ENCODE data around the gene PLEKHA5. TPM values are rescaled to one million over a fixed set of nuclear protein-coding genes. Genes with fewer than 3 reads are reported as not detected.
"Not testable (repeated sequence)": the region's sequence is repeated elsewhere in the genome, so short reads cannot be mapped to it uniquely, and the experiment has no call there.

The PLEKHA5 gene
- total RNA-seq, 2 donors from 2014 or later: 24.4 to 41.7 TPM

GRCh38 chr12:19088606-19089005 is 40.9 kb upstream of the PLEKHA5 start:
- no peak overlapping the region for H3K27ac ChIP-seq
- H3K27me3 ChIP-seq (replicated peaks; ENCODE audit: insufficient read depth): no peaks in the 10 kb centered on the region
- DNase-seq (ENCODE audit: low spot score): no peak
- 98% methylated on average over 3 of the region's 3 CpGs for WGBS
- no peak overlapping the region for H3K4me3 ChIP-seq
- intact Hi-C loops (cut with DNase I): no loop called here
- H3K36me3 ChIP-seq: no peaks in the 10 kb centered on the region
- TF ChIP-seq CTCF (IDR thresholded peaks at IDR 0.05) (no peak), POLR2A (IDR thresholded peaks at IDR 0.05) (no peak), POLR2AphosphoS5 (IDR thresholded peaks at IDR 0.05) (no peak)
- no peaks in the 10 kb centered on the region for H3K4me1 ChIP-seq (replicated peaks)
- no peaks in the 10 kb centered on the region for H3K9me3 ChIP-seq

- H3K4me1 ChIP-seq (replicated peaks); H3K4me3 ChIP-seq; H3K27me3 ChIP-seq (replicated peaks; ENCODE audit: insufficient read depth); H3K36me3 ChIP-seq; H3K9me3 ChIP-seq; DNase-seq (ENCODE audit: low spot score); H3K27ac ChIP-seq; intact Hi-C loops (cut with DNase I): not testable (repeated sequence)
- 91% methylated on average over 4 of the region's 4 CpGs for WGBS
Measured at GRCh38 chr12:19092482-19092881, 37.1 kb upstream of the PLEKHA5 start.

GRCh38 chr12:19093218-19093617 is 36.3 kb upstream of the PLEKHA5 start:
- no peaks in the 10 kb centered on the region for H3K4me1 ChIP-seq (replicated peaks)
- H3K27ac ChIP-seq: no peak overlapping the region
- TF ChIP-seq POLR2A (IDR thresholded peaks at IDR 0.05) (no peak), POLR2AphosphoS5 (IDR thresholded peaks at IDR 0.05) (no peak), CTCF (IDR thresholded peaks at IDR 0.05) (no peak)
- no peaks in the 10 kb centered on the region for H3K9me3 ChIP-seq
- H3K27me3 ChIP-seq (replicated peaks; ENCODE audit: insufficient read depth): no peaks in the 10 kb centered on the region
- H3K36me3 ChIP-seq: no peaks in the 10 kb centered on the region
- intact Hi-C loops (cut with DNase I): no loop called here
- no peak for DNase-seq (ENCODE audit: low spot score)
- 96% methylated on average over 3 of the region's 3 CpGs for WGBS
- H3K4me3 ChIP-seq: no peak overlapping the region

GRCh38 chr12:19095331-19095730 is 34.2 kb upstream of the PLEKHA5 start:
- no peak overlapping the region for H3K27ac ChIP-seq
- WGBS: 89% methylated on average over 3 of the region's 3 CpGs
- H3K9me3 ChIP-seq: no peaks in the 10 kb centered on the region
- no peak for TF ChIP-seq CTCF (IDR thresholded peaks at IDR 0.05)
- TF ChIP-seq POLR2AphosphoS5 (IDR thresholded peaks at IDR 0.05): no peak
- TF ChIP-seq POLR2A (IDR thresholded peaks at IDR 0.05): no peak
- H3K4me1 ChIP-seq (replicated peaks): no peaks in the 10 kb centered on the region
- H3K4me3 ChIP-seq: no peak overlapping the region
- intact Hi-C loops (cut with DNase I): no loop called here
- no peaks in the 10 kb centered on the region for H3K27me3 ChIP-seq (replicated peaks; ENCODE audit: insufficient read depth)
- no peaks in the 10 kb centered on the region for H3K36me3 ChIP-seq
- no peak for DNase-seq (ENCODE audit: low spot score)

- no peak overlapping the region for H3K4me3 ChIP-seq
- no peaks in the 10 kb centered on the region for H3K36me3 ChIP-seq
- WGBS: 89% methylated on average over 8 of the region's 8 CpGs
- no peak overlapping the region for H3K27ac ChIP-seq
- TF ChIP-seq POLR2AphosphoS5 (IDR thresholded peaks at IDR 0.05) (no peak), POLR2A (IDR thresholded peaks at IDR 0.05) (no peak), CTCF (IDR thresholded peaks at IDR 0.05) (no peak)
- intact Hi-C loops (cut with DNase I): no loop called here
- H3K27me3 ChIP-seq (replicated peaks; ENCODE audit: insufficient read depth): no peaks in the 10 kb centered on the region
- no peaks in the 10 kb centered on the region for H3K4me1 ChIP-seq (replicated peaks)
- H3K9me3 ChIP-seq: no peaks in the 10 kb centered on the region
- DNase-seq (ENCODE audit: low spot score): no peak
Measured at GRCh38 chr12:19095756-19096480, 33.6 kb upstream of the PLEKHA5 start.
